ENCODE measurements around the gene SNX7.

The SNX7 gene

GRCh38 chr1:98781906-98782305 is 120.4 kb downstream of the SNX7 start:
- DNase-seq = no peak

GRCh38 chr1:98783821-98784220 is 122.3 kb downstream of the SNX7 start:
- no peak for DNase-seq

- DNase-seq = no peak
These were observed 130.0 kb downstream of the SNX7 start for GRCh38 chr1:98791498-98791897.

GRCh38 chr1:98792123-98792522 is 130.6 kb downstream of the SNX7 start:
- peak; percentile 11 for DNase-seq

GRCh38 chr1:98793136-98793535 is 131.6 kb downstream of the SNX7 start:
- DNase-seq = no peak

GRCh38 chr1:98794196-98794886 is 132.8 kb downstream of the SNX7 start:
- peak; percentile 71 for DNase-seq

- DNase-seq = no peak
These were observed 134.5 kb downstream of the SNX7 start for GRCh38 chr1:98796049-98796448.

- DNase-seq = no peak
These were observed 136.0 kb downstream of the SNX7 start for GRCh38 chr1:98797506-98797905.
